Measurements from ENCODE around the gene RXRG.

DNA sequence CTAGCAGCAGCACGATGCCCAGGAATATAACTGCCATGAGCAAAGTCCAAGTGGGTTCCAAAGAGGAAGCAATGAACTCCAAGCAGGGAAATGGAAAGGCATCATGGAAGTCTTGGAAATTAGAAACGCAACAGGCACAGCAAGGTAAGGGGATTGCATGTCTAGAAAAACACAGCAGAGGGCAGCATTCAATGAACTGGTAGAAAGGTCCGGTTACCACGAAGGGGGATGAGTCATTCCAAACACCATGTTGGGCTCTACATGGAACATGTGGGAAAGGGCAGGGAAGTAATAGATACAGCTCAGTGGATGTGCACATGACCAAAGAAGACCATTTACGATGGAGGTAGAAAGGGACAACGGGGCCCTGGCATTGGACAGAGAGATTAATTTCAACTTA, 36.4 kb downstream of the RXRG start:
- no peak for TF ChIP-seq POLR2A (IDR thresholded peaks at IDR 0.05)
- TF ChIP-seq, protein P1, sequence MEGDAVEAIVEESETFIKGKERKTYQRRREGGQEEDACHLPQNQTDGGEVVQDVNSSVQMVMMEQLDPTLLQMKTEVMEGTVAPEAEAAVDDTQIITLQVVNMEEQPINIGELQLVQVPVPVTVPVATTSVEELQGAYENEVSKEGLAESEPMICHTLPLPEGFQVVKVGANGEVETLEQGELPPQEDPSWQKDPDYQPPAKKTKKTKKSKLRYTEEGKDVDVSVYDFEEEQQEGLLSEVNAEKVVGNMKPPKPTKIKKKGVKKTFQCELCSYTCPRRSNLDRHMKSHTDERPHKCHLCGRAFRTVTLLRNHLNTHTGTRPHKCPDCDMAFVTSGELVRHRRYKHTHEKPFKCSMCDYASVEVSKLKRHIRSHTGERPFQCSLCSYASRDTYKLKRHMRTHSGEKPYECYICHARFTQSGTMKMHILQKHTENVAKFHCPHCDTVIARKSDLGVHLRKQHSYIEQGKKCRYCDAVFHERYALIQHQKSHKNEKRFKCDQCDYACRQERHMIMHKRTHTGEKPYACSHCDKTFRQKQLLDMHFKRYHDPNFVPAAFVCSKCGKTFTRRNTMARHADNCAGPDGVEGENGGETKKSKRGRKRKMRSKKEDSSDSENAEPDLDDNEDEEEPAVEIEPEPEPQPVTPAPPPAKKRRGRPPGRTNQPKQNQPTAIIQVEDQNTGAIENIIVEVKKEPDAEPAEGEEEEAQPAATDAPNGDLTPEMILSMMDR (IDR thresholded peaks at IDR 0.05) = peak in 4 of 6 experiments; percentile 9 to 51 (median 34)

Measured in thyroid gland (tissue), 4 donors.